GM12878 (cell line): ENCODE data around the gene TMEM126A.

ENCODE experiments used
- CHD4 ChIP-seq: fragments of 200-600 bp; sonication (generic); IDR thresholded peaks from 2 replicates; pipeline ENCODE4 v1.6.1; 2016; ENCODE audit warnings: mild to moderate bottlenecking
- DPF2 ChIP-seq: fragments of 450-650 bp; IDR thresholded peaks from 2 replicates; pipeline ENCODE4 v1.6.1; 2017; ENCODE audit warnings: mild to moderate bottlenecking
- EP300 ChIP-seq, 2 experiments: fragments of 150-350 bp in 1 of 2; IDR thresholded peaks; 2 replicates each; pipeline ENCODE4 v1.6.1; 2011 to 2012; ENCODE audit warnings: low read depth in 2 of 2, low read length in 2 of 2, borderline replicate concordance in 1 of 2, improper control_type of control experiment in 1 of 2, inconsistent platforms in 1 of 2; ENCODE audit not compliant: control insufficient read depth in 1 of 2
- EZH2 ChIP-seq: IDR thresholded peaks from 2 replicates; pipeline ENCODE4 v1.6.1; 2012; ENCODE audit warnings: low read depth, mild to moderate bottlenecking, control low read depth, inconsistent platforms, low read length, borderline replicate concordance; ENCODE audit not compliant: control insufficient read depth
- HCFC1 ChIP-seq: fragments of 150-350 bp; IDR thresholded peaks from 2 replicates; pipeline ENCODE4 v1.6.1; 2014; ENCODE audit warnings: low read length
- POLR2A ChIP-seq: IDR thresholded peaks from 2 replicates; pipeline ENCODE4 v1.6.1; 2011; ENCODE audit warnings: low read depth, mild to moderate bottlenecking, low read length
- POLR2AphosphoS5 ChIP-seq: IDR thresholded peaks from 2 replicates; pipeline ENCODE4 v1.6.1; 2011; ENCODE audit warnings: mild to moderate bottlenecking, low read length, inconsistent platforms
- RAD51 ChIP-seq: fragments of 450-650 bp; IDR thresholded peaks from 2 replicates; pipeline ENCODE4 v1.6.1; 2016; ENCODE audit warnings: moderate library complexity, mild to moderate bottlenecking, inconsistent platforms
- SIN3A ChIP-seq: IDR thresholded peaks from 2 replicates; pipeline ENCODE4 v1.6.1; 2012; ENCODE audit warnings: low read depth, low read length, improper control_type of control experiment
- TAF1 ChIP-seq: IDR thresholded peaks from 2 replicates; pipeline ENCODE4 v1.6.1; 2011; ENCODE audit warnings: mild to moderate bottlenecking, low read depth, low read length, borderline replicate concordance
- ZNF274 ChIP-seq: IDR thresholded peaks from one replicate; pipeline ENCODE4 v1.8.0; 2011; ENCODE audit not compliant: insufficient read length, insufficient read depth
- TF ChIP-seq, protein P1 (sequence below), 3 experiments: IDR thresholded peaks in 2 of 3; conservative IDR thresholded peaks in 1 of 3; 2 replicates each; pipeline ENCODE4 v1.5.1; 2011; ENCODE audit warnings: low read depth in 3 of 3, low read length in 3 of 3, mild to moderate bottlenecking in 3 of 3, control low read depth in 2 of 3, moderate library complexity in 2 of 3, inconsistent platforms in 1 of 3, mixed read lengths in 1 of 3; ENCODE audit not compliant: control insufficient read depth in 2 of 3, insufficient read depth in 1 of 3; ENCODE audit errors: extremely low read depth in 1 of 3
- TF ChIP-seq, protein P2 (sequence below): IDR thresholded peaks from 2 replicates; pipeline ENCODE4 v1.6.1; 2011; ENCODE audit warnings: borderline replicate concordance, low read depth, mild to moderate bottlenecking, moderate library complexity, mixed read lengths, low read length; ENCODE audit not compliant: insufficient read depth; ENCODE audit errors: extremely low read length

- TF ChIP-seq, protein P1, sequence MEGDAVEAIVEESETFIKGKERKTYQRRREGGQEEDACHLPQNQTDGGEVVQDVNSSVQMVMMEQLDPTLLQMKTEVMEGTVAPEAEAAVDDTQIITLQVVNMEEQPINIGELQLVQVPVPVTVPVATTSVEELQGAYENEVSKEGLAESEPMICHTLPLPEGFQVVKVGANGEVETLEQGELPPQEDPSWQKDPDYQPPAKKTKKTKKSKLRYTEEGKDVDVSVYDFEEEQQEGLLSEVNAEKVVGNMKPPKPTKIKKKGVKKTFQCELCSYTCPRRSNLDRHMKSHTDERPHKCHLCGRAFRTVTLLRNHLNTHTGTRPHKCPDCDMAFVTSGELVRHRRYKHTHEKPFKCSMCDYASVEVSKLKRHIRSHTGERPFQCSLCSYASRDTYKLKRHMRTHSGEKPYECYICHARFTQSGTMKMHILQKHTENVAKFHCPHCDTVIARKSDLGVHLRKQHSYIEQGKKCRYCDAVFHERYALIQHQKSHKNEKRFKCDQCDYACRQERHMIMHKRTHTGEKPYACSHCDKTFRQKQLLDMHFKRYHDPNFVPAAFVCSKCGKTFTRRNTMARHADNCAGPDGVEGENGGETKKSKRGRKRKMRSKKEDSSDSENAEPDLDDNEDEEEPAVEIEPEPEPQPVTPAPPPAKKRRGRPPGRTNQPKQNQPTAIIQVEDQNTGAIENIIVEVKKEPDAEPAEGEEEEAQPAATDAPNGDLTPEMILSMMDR (IDR thresholded peaks at IDR 0.05 in 2 of 3, conservative IDR thresholded peaks at IDR 0.05 in 1 of 3; ENCODE audit: control insufficient read depth in 2 of 3, extremely low read depth in 1 of 3, insufficient read depth in 1 of 3, low read depth in 3 of 3, low read length in 3 of 3): no peak
- TF ChIP-seq DPF2: no peak
- TF ChIP-seq CHD4: no peak
- no peak for TF ChIP-seq RAD51
- no peak for TF ChIP-seq POLR2A
- no peak for TF ChIP-seq POLR2AphosphoS5
- TF ChIP-seq, protein P2, sequence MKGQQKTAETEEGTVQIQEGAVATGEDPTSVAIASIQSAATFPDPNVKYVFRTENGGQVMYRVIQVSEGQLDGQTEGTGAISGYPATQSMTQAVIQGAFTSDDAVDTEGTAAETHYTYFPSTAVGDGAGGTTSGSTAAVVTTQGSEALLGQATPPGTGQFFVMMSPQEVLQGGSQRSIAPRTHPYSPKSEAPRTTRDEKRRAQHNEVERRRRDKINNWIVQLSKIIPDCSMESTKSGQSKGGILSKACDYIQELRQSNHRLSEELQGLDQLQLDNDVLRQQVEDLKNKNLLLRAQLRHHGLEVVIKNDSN: no peak
- no peak for TF ChIP-seq EP300 (IDR thresholded peaks at IDR 0.05; ENCODE audit: borderline replicate concordance in 1 of 2, control insufficient read depth in 1 of 2, low read depth in 2 of 2, low read length in 2 of 2)
- TF ChIP-seq HCFC1: no peak
- TF ChIP-seq TAF1: no peak
- TF ChIP-seq EZH2: no peak
- TF ChIP-seq ZNF274: no peak
- no peak for TF ChIP-seq SIN3A
Observed at GRCh38 chr11:85599083-85599482, 48.7 kb upstream of the TMEM126A start.
